NCI-H1694 (cell line): ENCODE measurements around the gene COL13A1.

Experiments
- DNase-seq: peaks from one replicate; lab custom pipeline; 2025; lab: John Stamatoyannopoulos, UW

Gene COL13A1

DNA sequence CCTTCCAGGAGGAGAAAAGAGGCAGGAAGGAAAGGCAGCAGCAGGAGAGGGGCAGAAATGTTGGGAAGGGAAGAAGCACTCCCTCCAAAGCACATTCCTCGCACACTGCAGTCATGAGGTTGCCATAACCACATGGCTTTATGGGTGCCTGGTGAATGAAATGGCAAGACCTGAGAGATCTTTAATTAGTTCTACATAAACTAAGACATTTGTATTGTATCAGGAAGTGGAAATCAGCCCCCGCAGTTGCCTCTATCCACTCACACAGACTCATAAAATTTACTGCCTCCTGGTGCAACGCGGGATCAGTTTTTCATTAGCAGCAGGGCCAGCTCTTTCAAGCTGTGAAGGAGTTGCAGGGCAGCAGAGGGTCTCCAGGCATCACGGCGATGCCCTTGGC is 106.4 kb downstream of the COL13A1 start:
- DNase-seq = no peak

GRCh38 chr10:69910561-69910960 is 108.9 kb downstream of the COL13A1 start:
- no peak for DNase-seq

GRCh38 chr10:69911613-69912528 is 110.2 kb downstream of the COL13A1 start:
- DNase-seq = no peak

DNA sequence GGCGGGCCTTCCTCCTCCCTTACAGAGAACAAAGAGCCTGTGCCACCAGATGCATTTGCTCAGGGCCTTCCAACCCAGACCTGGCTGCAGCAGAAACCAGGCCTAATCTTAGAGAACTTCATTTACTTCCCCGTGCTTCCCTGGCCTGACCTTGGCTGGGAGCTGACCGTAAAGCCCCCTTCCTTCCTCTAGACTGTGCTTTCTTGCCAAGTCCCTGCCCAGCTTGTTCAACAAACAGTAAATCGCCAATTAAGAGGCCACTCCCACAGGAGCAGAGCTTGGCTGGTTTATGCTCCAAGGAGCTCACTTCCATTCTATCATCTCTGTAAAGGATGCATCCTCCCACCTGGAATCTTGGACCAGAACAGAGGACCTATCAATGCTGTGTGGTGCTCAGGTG is 110.9 kb downstream of the COL13A1 start:
- DNase-seq = no peak

DNA sequence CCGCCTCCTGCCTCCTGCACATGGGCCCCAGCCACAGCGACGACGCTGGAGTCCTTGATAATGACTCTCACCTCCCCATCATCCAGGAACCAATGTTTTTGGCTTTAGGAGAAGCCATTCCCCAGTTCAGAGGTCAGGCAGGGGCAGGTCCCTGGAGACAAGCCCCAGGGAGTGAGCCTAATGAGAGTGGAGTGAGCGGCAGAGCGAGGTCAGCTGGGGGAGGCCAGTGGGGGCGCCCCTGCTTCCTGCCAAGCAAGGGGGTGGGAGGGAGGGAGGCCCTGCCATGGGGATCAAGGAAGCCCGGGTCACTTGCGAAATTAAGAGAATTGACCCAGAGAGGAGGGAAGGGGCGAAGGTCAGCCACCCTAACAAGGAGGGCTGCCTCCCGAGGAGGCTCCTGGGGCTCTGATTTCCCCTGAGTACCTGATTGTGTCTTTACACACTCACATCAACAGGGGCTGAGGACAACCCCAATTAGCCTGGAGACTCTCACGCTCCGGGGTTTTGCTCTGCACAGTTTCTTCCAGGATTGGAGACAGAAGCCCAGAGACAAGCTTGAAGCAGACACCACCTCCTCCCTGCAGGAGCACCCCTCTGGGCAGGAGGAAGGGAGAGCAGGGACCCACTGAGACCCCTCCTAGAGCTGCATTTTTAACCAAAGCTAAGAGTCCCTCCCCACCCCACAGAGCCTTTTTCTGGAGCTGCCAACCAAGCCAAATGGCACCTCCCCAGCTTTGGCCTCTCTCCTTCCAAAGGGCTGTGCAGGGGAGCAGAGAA is 112.1 kb downstream of the COL13A1 start:
- no peak for DNase-seq

- peak; percentile 54 for DNase-seq
Observed at GRCh38 chr10:69914398-69915214, 112.9 kb downstream of the COL13A1 start.

- DNase-seq = no peak
Observed at GRCh38 chr10:69915215-69915560, 113.5 kb downstream of the COL13A1 start.

DNA sequence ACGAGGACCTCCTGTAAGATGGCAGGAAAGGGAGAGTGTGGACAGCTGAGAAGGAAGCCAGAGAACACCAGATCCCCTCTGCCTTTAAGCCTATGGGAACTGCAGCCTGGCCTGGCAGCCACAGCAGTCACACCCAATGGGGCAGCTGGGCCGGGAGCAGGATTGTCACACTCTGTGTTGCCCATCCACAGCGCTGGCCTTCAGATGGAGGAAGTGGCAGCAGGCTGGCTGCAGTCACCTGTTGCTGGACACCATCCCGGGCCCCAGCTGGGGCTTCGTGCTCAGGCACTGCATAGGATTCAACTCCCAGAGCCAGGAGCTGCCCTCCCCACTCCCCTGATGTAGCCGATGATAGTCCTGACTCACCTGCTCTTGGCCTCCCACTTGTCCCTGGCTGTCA is 114.4 kb downstream of the COL13A1 start:
- no peak for DNase-seq

- no peak for DNase-seq
Observed at GRCh38 chr10:69918036-69918435, 116.3 kb downstream of the COL13A1 start.

- no peak for DNase-seq
Observed at GRCh38 chr10:69919250-69919649, 117.5 kb downstream of the COL13A1 start.

GRCh38 chr10:69925111-69925510 is 123.4 kb downstream of the COL13A1 start:
- DNase-seq = no peak

GRCh38 chr10:69928339-69928738 is 126.6 kb downstream of the COL13A1 start:
- no peak for DNase-seq

DNA sequence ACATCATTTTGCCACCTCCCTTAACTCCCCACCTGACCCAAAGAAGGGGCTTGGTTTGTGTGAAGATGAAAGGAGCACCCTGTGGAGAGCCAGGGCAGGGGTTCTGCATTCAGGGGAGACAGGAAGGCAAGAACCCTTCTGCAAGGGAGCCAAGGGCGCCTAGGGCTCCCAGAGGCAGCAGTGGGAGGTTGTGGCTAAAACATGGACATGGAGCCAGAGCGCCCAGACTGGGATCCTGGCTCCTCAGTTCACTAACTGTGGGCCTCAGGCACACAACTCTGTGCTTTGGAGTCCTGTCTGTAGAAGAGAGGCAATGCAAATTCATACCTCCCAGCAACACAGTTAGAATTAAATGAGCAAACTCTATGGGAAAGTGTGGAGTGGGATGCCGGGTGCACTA is 127.9 kb downstream of the COL13A1 start:
- DNase-seq = peak; percentile 3

- no peak for DNase-seq
Observed at GRCh38 chr10:69934768-69935167, 133.1 kb downstream of the COL13A1 start.

DNA sequence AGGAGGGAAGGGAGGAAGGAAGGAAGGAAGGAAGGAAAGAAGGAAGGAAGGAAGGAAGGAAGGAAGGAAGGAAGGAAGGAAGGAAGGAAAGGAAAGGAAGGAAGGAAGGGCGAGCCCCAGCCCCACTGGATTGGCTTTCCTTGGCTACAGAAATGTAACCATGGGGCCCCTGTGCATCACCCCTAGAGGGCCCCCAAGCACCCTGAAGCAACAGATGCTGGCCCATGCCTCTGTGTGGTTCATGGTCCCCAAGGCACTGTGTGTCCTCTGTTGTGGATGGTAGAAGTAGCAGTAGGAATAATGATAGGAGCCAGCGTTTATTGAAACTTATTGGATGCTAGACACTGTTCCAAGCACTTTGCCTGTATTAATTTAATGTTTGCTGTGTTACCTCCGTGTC is 134.4 kb downstream of the COL13A1 start:
- DNase-seq = no peak

- no peak for DNase-seq
Observed at GRCh38 chr10:69938541-69938991, 136.9 kb downstream of the COL13A1 start.

- DNase-seq = no peak
Observed at GRCh38 chr10:69939061-69939460, 137.4 kb downstream of the COL13A1 start.

DNA sequence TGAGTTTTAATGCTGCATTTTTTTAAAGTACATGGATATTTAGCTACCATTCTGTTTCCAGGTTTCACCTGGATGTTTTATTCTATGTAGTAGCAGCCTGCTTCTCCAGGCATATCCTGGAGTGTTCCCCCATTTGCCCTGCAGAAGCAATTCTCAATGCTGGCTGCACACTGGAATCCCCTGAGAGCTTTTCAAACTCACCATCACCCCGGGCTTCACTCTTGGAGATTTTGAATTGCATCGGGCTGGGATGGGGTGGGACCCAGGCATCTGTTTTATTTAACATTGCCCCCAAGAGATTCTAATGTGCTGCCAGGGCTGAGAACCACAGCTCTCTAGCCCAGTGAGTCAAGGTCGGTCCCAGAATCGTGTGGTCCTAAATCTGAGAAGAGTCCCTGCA is 137.8 kb downstream of the COL13A1 start:
- no peak for DNase-seq

DNA sequence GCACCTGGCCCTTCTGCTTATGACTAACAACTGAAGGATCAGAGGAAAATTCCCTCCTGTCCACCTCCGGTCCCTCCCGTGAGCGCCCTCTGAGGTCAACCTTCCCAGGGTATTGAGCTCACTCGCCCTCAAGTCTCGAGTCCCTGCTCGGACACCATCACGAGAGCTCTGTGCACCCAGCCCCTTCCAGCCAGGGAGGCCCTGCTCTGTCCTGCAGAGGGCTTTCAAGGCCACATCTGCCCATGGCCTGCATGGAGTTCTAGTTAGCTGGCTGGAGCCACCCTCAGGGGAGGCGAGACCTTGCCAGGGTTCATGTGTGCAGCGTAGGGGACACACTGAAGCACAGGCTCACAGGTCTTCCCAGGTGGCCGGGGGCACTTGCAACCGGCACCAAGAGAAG is 140.0 kb downstream of the COL13A1 start:
- no peak for DNase-seq

DNA sequence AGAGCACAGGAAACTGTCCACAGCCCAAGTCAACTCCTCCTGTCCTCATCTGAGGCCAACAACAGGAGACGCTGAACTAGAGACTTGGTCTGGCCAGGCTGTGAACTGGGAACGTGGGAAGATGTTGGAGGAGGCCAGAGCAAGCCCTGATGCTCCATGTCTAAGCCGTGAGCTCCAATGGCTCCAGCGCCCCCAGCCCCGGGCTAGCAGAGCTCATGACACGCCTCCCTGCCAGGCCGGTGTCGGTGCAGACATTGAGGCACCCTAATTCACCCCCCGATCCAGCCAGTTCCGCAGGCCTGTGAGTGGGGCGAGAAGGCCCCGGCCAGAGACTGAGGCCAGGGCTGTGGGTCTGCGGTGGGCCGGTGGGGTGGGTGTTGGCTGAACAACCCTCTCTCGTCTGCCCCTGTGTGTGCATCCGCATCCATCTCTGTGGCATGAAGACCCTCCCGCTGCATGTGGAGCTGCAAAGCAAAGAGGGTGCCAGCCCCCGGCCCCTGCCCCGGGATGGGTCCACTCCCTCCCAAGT is 141.7 kb downstream of the COL13A1 start:
- no peak for DNase-seq

- DNase-seq = no peak
Observed at GRCh38 chr10:69944761-69945160, 143.1 kb downstream of the COL13A1 start.

- no peak for DNase-seq
Observed at GRCh38 chr10:69948261-69948660, 146.6 kb downstream of the COL13A1 start.
